Measurements from ENCODE around the gene GYS1.

The GYS1 gene

GRCh38 chr19:48950830-48951519 lies 42.1 kb downstream of the GYS1 start:
- Histone ChIP-seq H3K4me3 (ENCODE audit: extremely low read depth, insufficient read depth, low read length, poor library complexity, severe bottlenecking) (no peak overlapping the region), H3K27ac (ENCODE audit: low read depth, low read length, severe bottlenecking) (no peak overlapping the region), H3K9me3 (ENCODE audit: control insufficient read depth, low read length) (peaks cover 9% of the 10 kb centered on the region), H3K4me1 (ENCODE audit: control insufficient read depth, insufficient read depth, low read length, poor library complexity, severe bottlenecking) (peaks cover 7% of the 10 kb centered on the region), H3K36me3 (ENCODE audit: control insufficient read depth, insufficient read depth, low read length) (peaks cover 5% of the 10 kb centered on the region)
- 90 to 95% methylated on average over 5 to 6 of the region's 9 CpGs for WGBS, 2 experiments (ENCODE audit: insufficient coverage in 2 of 2)

GRCh38 chr19:48950159-48950558 lies 43.0 kb downstream of the GYS1 start:
- H3K36me3 ChIP-seq (ENCODE audit: control insufficient read depth, insufficient read depth, low read length): no peaks in the 10 kb centered on the region
- H3K9me3 ChIP-seq (ENCODE audit: control insufficient read depth, low read length): peaks cover 9% of the 10 kb centered on the region
- no peak overlapping the region for H3K27ac ChIP-seq (ENCODE audit: low read depth, low read length, severe bottlenecking)
- H3K4me1 ChIP-seq (ENCODE audit: control insufficient read depth, insufficient read depth, low read length, poor library complexity, severe bottlenecking): no peaks in the 10 kb centered on the region
- 88 to 94% methylated on average over 3 of the region's 3 CpGs for WGBS, 2 experiments (ENCODE audit: insufficient coverage in 2 of 2)
- no peak overlapping the region for H3K4me3 ChIP-seq (ENCODE audit: extremely low read depth, insufficient read depth, low read length, poor library complexity, severe bottlenecking)

- Histone ChIP-seq H3K4me3 (ENCODE audit: extremely low read depth, insufficient read depth, low read length, poor library complexity, severe bottlenecking) (no peak overlapping the region), H3K4me1 (ENCODE audit: control insufficient read depth, insufficient read depth, low read length, poor library complexity, severe bottlenecking) (no peaks in the 10 kb centered on the region), H3K27ac (ENCODE audit: low read depth, low read length, severe bottlenecking) (no peak overlapping the region), H3K9me3 (ENCODE audit: control insufficient read depth, low read length) (peaks cover 9% of the 10 kb centered on the region), H3K36me3 (ENCODE audit: control insufficient read depth, insufficient read depth, low read length) (no peaks in the 10 kb centered on the region)
- 86 to 96% methylated on average over 3 of the region's 3 CpGs for WGBS, 2 experiments (ENCODE audit: insufficient coverage in 2 of 2)
Measured at GRCh38 chr19:48947258-48947542, 45.9 kb downstream of the GYS1 start.

GRCh38 chr19:48946463-48947257 lies 46.4 kb downstream of the GYS1 start:
- Histone ChIP-seq H3K4me1 (ENCODE audit: control insufficient read depth, insufficient read depth, low read length, poor library complexity, severe bottlenecking) (no peaks in the 10 kb centered on the region), H3K36me3 (ENCODE audit: control insufficient read depth, insufficient read depth, low read length) (no peaks in the 10 kb centered on the region), H3K4me3 (ENCODE audit: extremely low read depth, insufficient read depth, low read length, poor library complexity, severe bottlenecking) (no peak overlapping the region), H3K9me3 (ENCODE audit: control insufficient read depth, low read length) (peaks cover 9% of the 10 kb centered on the region), H3K27ac (ENCODE audit: low read depth, low read length, severe bottlenecking) (no peak overlapping the region)
- WGBS, 2 experiments (ENCODE audit: insufficient coverage in 2 of 2): 84 to 85% methylated on average over 9 of the region's 9 CpGs

GRCh38 chr19:48945817-48946216 lies 47.3 kb downstream of the GYS1 start:
- peaks cover 9% of the 10 kb centered on the region for H3K9me3 ChIP-seq (ENCODE audit: control insufficient read depth, low read length)
- H3K27ac ChIP-seq (ENCODE audit: low read depth, low read length, severe bottlenecking): no peak overlapping the region
- 87 to 91% methylated on average over 1 to 2 of the region's 2 CpGs for WGBS, 2 experiments (ENCODE audit: insufficient coverage in 2 of 2)
- H3K4me3 ChIP-seq (ENCODE audit: extremely low read depth, insufficient read depth, low read length, poor library complexity, severe bottlenecking): no peak overlapping the region
- H3K36me3 ChIP-seq (ENCODE audit: control insufficient read depth, insufficient read depth, low read length): no peaks in the 10 kb centered on the region
- no peaks in the 10 kb centered on the region for H3K4me1 ChIP-seq (ENCODE audit: control insufficient read depth, insufficient read depth, low read length, poor library complexity, severe bottlenecking)

GRCh38 chr19:48945415-48945814 lies 47.7 kb downstream of the GYS1 start:
- Histone ChIP-seq H3K36me3 (ENCODE audit: control insufficient read depth, insufficient read depth, low read length) (no peaks in the 10 kb centered on the region), H3K4me1 (ENCODE audit: control insufficient read depth, insufficient read depth, low read length, poor library complexity, severe bottlenecking) (no peaks in the 10 kb centered on the region), H3K27ac (ENCODE audit: low read depth, low read length, severe bottlenecking) (no peak overlapping the region), H3K9me3 (ENCODE audit: control insufficient read depth, low read length) (peaks cover 9% of the 10 kb centered on the region), H3K4me3 (ENCODE audit: extremely low read depth, insufficient read depth, low read length, poor library complexity, severe bottlenecking) (no peak overlapping the region)
- 97 to 100% methylated on average over 3 to 4 of the region's 5 CpGs for WGBS, 2 experiments (ENCODE audit: insufficient coverage in 2 of 2)

GRCh38 chr19:48943081-48943480 lies 50.0 kb downstream of the GYS1 start:
- Histone ChIP-seq H3K4me3 (ENCODE audit: extremely low read depth, insufficient read depth, low read length, poor library complexity, severe bottlenecking) (no peak overlapping the region), H3K9me3 (ENCODE audit: control insufficient read depth, low read length) (peaks cover 9% of the 10 kb centered on the region), H3K36me3 (ENCODE audit: control insufficient read depth, insufficient read depth, low read length) (no peaks in the 10 kb centered on the region), H3K27ac (ENCODE audit: low read depth, low read length, severe bottlenecking) (no peak overlapping the region), H3K4me1 (ENCODE audit: control insufficient read depth, insufficient read depth, low read length, poor library complexity, severe bottlenecking) (no peaks in the 10 kb centered on the region)
- WGBS, 2 experiments (ENCODE audit: insufficient coverage in 2 of 2): 76 to 93% methylated on average over 3 to 5 of the region's 6 CpGs

- Histone ChIP-seq H3K36me3 (ENCODE audit: control insufficient read depth, insufficient read depth, low read length) (no peaks in the 10 kb centered on the region), H3K4me3 (ENCODE audit: extremely low read depth, insufficient read depth, low read length, poor library complexity, severe bottlenecking) (no peak overlapping the region), H3K9me3 (ENCODE audit: control insufficient read depth, low read length) (no peaks in the 10 kb centered on the region), H3K27ac (ENCODE audit: low read depth, low read length, severe bottlenecking) (no peak overlapping the region), H3K4me1 (ENCODE audit: control insufficient read depth, insufficient read depth, low read length, poor library complexity, severe bottlenecking) (no peaks in the 10 kb centered on the region)
- 78% methylated on average over 3 of the region's 5 CpGs; no CpG with 5 or more reads in 1 of the 2 experiments for WGBS, 2 experiments (ENCODE audit: insufficient coverage in 2 of 2)
Measured at GRCh38 chr19:48940902-48941301, 52.2 kb downstream of the GYS1 start.

- no peaks in the 10 kb centered on the region for H3K4me1 ChIP-seq (ENCODE audit: control insufficient read depth, insufficient read depth, low read length, poor library complexity, severe bottlenecking)
- no peaks in the 10 kb centered on the region for H3K9me3 ChIP-seq (ENCODE audit: control insufficient read depth, low read length)
- no peak overlapping the region for H3K4me3 ChIP-seq (ENCODE audit: extremely low read depth, insufficient read depth, low read length, poor library complexity, severe bottlenecking)
- H3K36me3 ChIP-seq (ENCODE audit: control insufficient read depth, insufficient read depth, low read length): no peaks in the 10 kb centered on the region
- H3K27ac ChIP-seq (ENCODE audit: low read depth, low read length, severe bottlenecking): no peak overlapping the region
- WGBS, 2 experiments (ENCODE audit: insufficient coverage in 2 of 2): 93 to 100% methylated on average over 4 to 6 of the region's 7 CpGs
Measured at GRCh38 chr19:48938256-48938655, 54.9 kb downstream of the GYS1 start.

- WGBS, 2 experiments (ENCODE audit: insufficient coverage in 2 of 2): 98% methylated on average over 19 to 23 of the region's 25 CpGs
- Histone ChIP-seq H3K4me3 (ENCODE audit: extremely low read depth, insufficient read depth, low read length, poor library complexity, severe bottlenecking) (no peak overlapping the region), H3K9me3 (ENCODE audit: control insufficient read depth, low read length) (no peaks in the 10 kb centered on the region), H3K4me1 (ENCODE audit: control insufficient read depth, insufficient read depth, low read length, poor library complexity, severe bottlenecking) (no peaks in the 10 kb centered on the region), H3K36me3 (ENCODE audit: control insufficient read depth, insufficient read depth, low read length) (no peaks in the 10 kb centered on the region), H3K27ac (ENCODE audit: low read depth, low read length, severe bottlenecking) (no peak overlapping the region)
Measured at GRCh38 chr19:48935864-48936263, 57.2 kb downstream of the GYS1 start.

GRCh38 chr19:48934837-48935236 lies 58.3 kb downstream of the GYS1 start:
- Histone ChIP-seq H3K27ac (ENCODE audit: low read depth, low read length, severe bottlenecking) (no peak overlapping the region), H3K4me1 (ENCODE audit: control insufficient read depth, insufficient read depth, low read length, poor library complexity, severe bottlenecking) (no peaks in the 10 kb centered on the region), H3K9me3 (ENCODE audit: control insufficient read depth, low read length) (no peaks in the 10 kb centered on the region), H3K36me3 (ENCODE audit: control insufficient read depth, insufficient read depth, low read length) (no peaks in the 10 kb centered on the region), H3K4me3 (ENCODE audit: extremely low read depth, insufficient read depth, low read length, poor library complexity, severe bottlenecking) (no peak overlapping the region)
- WGBS, 2 experiments (ENCODE audit: insufficient coverage in 2 of 2): 77 to 80% methylated on average over 6 to 18 of the region's 19 CpGs

All from mesodermal cell (in vitro differentiated cells).